Psoas muscle (tissue), 8 donors: ENCODE data around the gene PPP6R2. TPM values are rescaled to one million over a fixed set of nuclear protein-coding genes. Genes with fewer than 3 reads are reported as not detected.

ENCODE experiments used
- ATAC-seq, 4 donors: fragments of 200-7000 bp; cut with Tn5 transposase; one replicate each; pipeline ENCODE4 v1.9.1; 2020; ENCODE audit warnings: moderate library complexity in 3 of 4, mild to moderate bottlenecking in 2 of 4
- DNase-seq, 2 donors: peaks; one replicate each; pipeline ENCODE4 v3.0.0-alpha.2; 2020
- H3K27ac ChIP-seq: fragments of 200-600 bp; one replicate; pipeline ENCODE4 v1.8.0; 2022
- H3K27me3 ChIP-seq, 3 donors: fragments of 200-600 bp in 1 of 3; one replicate each; pipeline versions ENCODE4 v1.6.1 to v1.8.0; 2013 to 2022; ENCODE audit warnings: low read length in 2 of 3, mild to moderate bottlenecking in 2 of 3, moderate library complexity in 1 of 3; ENCODE audit not compliant: insufficient read depth in 3 of 3
- H3K36me3 ChIP-seq, 2 donors: fragments of 200-600 bp in 1 of 2; one replicate each; pipeline versions ENCODE4 v1.6.1 to v1.8.0; 2013 to 2022; ENCODE audit warnings: low read depth in 1 of 2, mild to moderate bottlenecking in 1 of 2, moderate library complexity in 1 of 2; ENCODE audit not compliant: insufficient read depth in 1 of 2
- H3K4me1 ChIP-seq: fragments of 200-600 bp; one replicate; pipeline ENCODE4 v1.8.0; 2022
- H3K4me3 ChIP-seq: fragments of 200-600 bp; one replicate; pipeline ENCODE4 v1.8.0; 2022; ENCODE audit warnings: mild to moderate bottlenecking
- H3K9me3 ChIP-seq: fragments of 200-600 bp; one replicate; pipeline ENCODE4 v1.8.0; 2022
- CTCF ChIP-seq: fragments of 200-600 bp; IDR thresholded peaks from one replicate; pipeline ENCODE4 v1.8.0; 2022; ENCODE audit warnings: antibody characterized with exemption
- WGBS, 3 donors: extraction: QIAGEN DNeasy Blood & Tissue Kit; methylation state at CpG; one replicate each; pipeline versions ENCODE4 v1.1.6 to v1.1.7; 2013; 5-methylcytosine and 5-hydroxymethylcytosine counted together
- intact Hi-C, 2 donors: fragments of 100-400 bp; cut with DNase I; formaldehyde crosslinking; loops; one replicate each; pipeline versions ENCODE4 v1.11.0 to v1.14.2; 2022
- polyA plus RNA-seq, 3 donors: library from polyadenylated mRNA; stranded (reverse); fragments of 200-250 nt; gene quantifications; one replicate each; pipeline ENCODE4 v1.2.3, GENCODE V29; 2013
- total RNA-seq, 4 donors: library from RNA; stranded (reverse); fragmentation: NEBNext Ultra II Directional in 2 of 4; extraction: Animal tissue kit (Norgen Biotek cat#: 25700) in 2 of 4; gene quantifications; one replicate each; pipeline versions ENCODE4 v1.2.1 to v1.2.4, GENCODE V29; 2021 to 2023
- donor health status: healthy with polysubstance abuse.
- donor health status: DM: no; HTN: no; CAD: no; lungs with moderate emphysema.
- donor health status: Bipolar disorder and iron deficiency.
- donor health status: healthy.
- donor health status: DM: yes; HTN: yes; CAD: no.
- donor health status: DM: no; HTN: no; CAD: no.
- donor health status: DM: no; HTN: no; CAD: no.
- donor health status: DM: yes; HTN: yes; CAD: no.

The PPP6R2 gene
- total and polyA plus RNA-seq, 7 donors: 31.6 to 48.2 (median 41.6) TPM

- DNase-seq: no peak
- H3K27ac ChIP-seq: peak overlapping the region; percentile 83
- no peak for ATAC-seq
- H3K4me3 ChIP-seq: peak overlapping the region; percentile 48
- peaks cover 0 to 9% (median 0%) of the 10 kb centered on the region in 3 donors for H3K27me3 ChIP-seq
- no peaks in the 10 kb centered on the region for H3K9me3 ChIP-seq
- peaks cover 46% of the 10 kb centered on the region for H3K4me1 ChIP-seq
- no peaks in the 10 kb centered on the region for H3K36me3 ChIP-seq
- no peak for TF ChIP-seq CTCF
- 58 to 81% (median 66%) methylated on average over 7 of the region's 7 CpGs for WGBS, 3 donors
- intact Hi-C loops: loop anchor here in 1 of 2 donors (2.0 kb wide), 1 partner anchor 53 kb away; the partner anchor contains the start of gene HDAC10
Observed at GRCh38 chr22:50303515-50303847, 39.6 kb upstream of the PPP6R2 start.

GRCh38 chr22:50303848-50304527, 39.1 kb upstream of the PPP6R2 start:
- Histone ChIP-seq H3K27ac (peak overlapping the region; percentile 83), H3K36me3 (no peaks in the 10 kb centered on the region), H3K9me3 (no peaks in the 10 kb centered on the region), H3K27me3 (peaks cover 0 to 9% (median 0%) of the 10 kb centered on the region in 3 donors), H3K4me3 (peak overlapping the region; percentile 48), H3K4me1 (peaks cover 46% of the 10 kb centered on the region)
- no peak for TF ChIP-seq CTCF
- WGBS, 3 donors: 46 to 59% (median 54%) methylated on average over 11 of the region's 11 CpGs
- DNase-seq (peak in 1 of 2 donors; percentile 59), ATAC-seq (peak in 1 of 4 donors; percentile 37)
- intact Hi-C loops: loop anchor here in 1 of 2 donors (2.0 kb wide), 1 partner anchor 53 kb away; the partner anchor contains the start of gene HDAC10

- no peaks in the 10 kb centered on the region for H3K36me3 ChIP-seq
- ATAC-seq: no peak
- peak overlapping the region; percentile 83 for H3K27ac ChIP-seq
- peaks cover 0 to 6% (median 0%) of the 10 kb centered on the region in 3 donors for H3K27me3 ChIP-seq
- no peak for TF ChIP-seq CTCF
- peaks cover 46% of the 10 kb centered on the region for H3K4me1 ChIP-seq
- 48 to 66% (median 58%) methylated on average over 18 to 22 of the region's 22 CpGs for WGBS, 3 donors
- intact Hi-C loops: no loop called here
- no peak for DNase-seq
- H3K4me3 ChIP-seq: peak overlapping the region; percentile 80
- no peaks in the 10 kb centered on the region for H3K9me3 ChIP-seq
Observed at GRCh38 chr22:50304528-50305392, 38.4 kb upstream of the PPP6R2 start.

- DNase-seq (no peak), ATAC-seq (peak; percentile 3 to 17 (median 8))
- Histone ChIP-seq H3K4me3 (peak overlapping the region; percentile 80), H3K27me3 (peaks cover 0 to 6% (median 0%) of the 10 kb centered on the region in 3 donors), H3K9me3 (no peaks in the 10 kb centered on the region), H3K36me3 (no peaks in the 10 kb centered on the region), H3K4me1 (peaks cover 46% of the 10 kb centered on the region), H3K27ac (peak overlapping the region; percentile 83)
- 50 to 78% (median 52%) methylated on average over 14 of the region's 14 CpGs for WGBS, 3 donors
- intact Hi-C loops: no loop called here
- TF ChIP-seq CTCF: no peak
Observed at GRCh38 chr22:50305393-50305922, 37.7 kb upstream of the PPP6R2 start.
